IMR-90 (cell line): Measurements from ENCODE around the gene TRPM6. TPM values are rescaled to one million over a fixed set of nuclear protein-coding genes. Genes with fewer than 3 reads are reported as not detected.
"Not testable (repeated sequence)": the region's sequence is repeated elsewhere in the genome, so short reads cannot be mapped to it uniquely, and the experiment has no call there.

Experiments
- ATAC-seq: fragments of 200-7000 bp; cut with Tn5 transposase; 2 replicates; pipeline ENCODE4 v1.9.1; 2020; ENCODE audit warnings: low read depth, mild to moderate bottlenecking, moderate library complexity
- BruUV-seq: library from RNA; stranded (reverse); fragments of 400-500 nt; replicated peaks from 2 replicates; lab custom pipeline; 2021; lab: Mats Ljungman, UMichigan
- CTCF ChIA-PET: fragments of 300-600 bp; formaldehyde crosslinking; extraction: SDS; loops from one replicate; lab custom pipeline; 2021; ENCODE audit warnings: antibody characterized with exemption; lab: Yijun Ruan, JAX
- POLR2A ChIA-PET: fragments of 300-600 bp; sonication (Branson Sonifier 250); formaldehyde crosslinking; loops from one replicate; lab custom pipeline; 2022; ENCODE audit warnings: antibody characterized with exemption; ENCODE audit not compliant: unreplicated experiment; lab: Charles Lee
- DNase-seq: peaks from one replicate; pipeline ENCODE4 v3.0.0; 2013
- H2AFZ ChIP-seq: replicated peaks from 2 replicates; pipeline ENCODE3; 2013; ENCODE audit warnings: low read length, mild to moderate bottlenecking; ENCODE audit not compliant: poor library complexity
- H2AK5ac ChIP-seq: 2 replicates; pipeline ENCODE4 v1.6.1; 2013; ENCODE audit warnings: low read depth, low read length, inconsistent platforms
- H2AK9ac ChIP-seq: replicated peaks from 2 replicates; pipeline ENCODE3; 2013; ENCODE audit warnings: mild to moderate bottlenecking, low read depth, low read length, moderate library complexity; ENCODE audit not compliant: poor library complexity
- H2BK120ac ChIP-seq: 2 replicates; pipeline ENCODE4 v1.6.1; 2013; ENCODE audit warnings: low read depth, low read length, inconsistent platforms
- H2BK15ac ChIP-seq: 3 replicates; pipeline ENCODE4 v1.6.1; 2013; ENCODE audit warnings: low read depth, low read length, inconsistent platforms
- H2BK20ac ChIP-seq: 2 replicates; pipeline ENCODE4 v1.6.1; 2013; ENCODE audit warnings: low read depth, mild to moderate bottlenecking, inconsistent platforms, low read length, moderate library complexity
- H2BK5ac ChIP-seq: 2 replicates; pipeline ENCODE4 v1.6.1; 2013; ENCODE audit warnings: mild to moderate bottlenecking, low read depth, low read length, inconsistent platforms; ENCODE audit not compliant: poor library complexity, severe bottlenecking
- H3K14ac ChIP-seq: replicated peaks from 2 replicates; pipeline ENCODE4 v1.6.1; 2013; ENCODE audit warnings: low read depth, low read length, inconsistent platforms
- H3K18ac ChIP-seq: 2 replicates; pipeline ENCODE4 v1.6.1; 2013; ENCODE audit warnings: low read depth, low read length, control low read depth
- H3K23ac ChIP-seq: 2 replicates; pipeline ENCODE4 v1.6.1; 2013; ENCODE audit warnings: low read depth, low read length, inconsistent platforms
- H3K27ac ChIP-seq: 2 replicates; pipeline ENCODE4 v1.5.1; 2013; ENCODE audit warnings: mild to moderate bottlenecking, control low read depth, low read length; ENCODE audit not compliant: insufficient read depth
- H3K27me3 ChIP-seq: 2 replicates; pipeline ENCODE4 v1.6.1; 2013; ENCODE audit warnings: low read length; ENCODE audit not compliant: control insufficient read depth, insufficient read depth
- H3K36me3 ChIP-seq: 2 replicates; pipeline ENCODE4 v1.6.1; 2013; ENCODE audit warnings: low read length, mixed read lengths; ENCODE audit not compliant: control insufficient read depth, insufficient read depth
- H3K4ac ChIP-seq: 2 replicates; pipeline ENCODE4 v1.6.1; 2013; ENCODE audit warnings: low read depth, low read length, inconsistent platforms
- H3K4me1 ChIP-seq: 2 replicates; pipeline ENCODE4 v1.6.1; 2013; ENCODE audit warnings: low read length, mixed read lengths; ENCODE audit not compliant: control insufficient read depth, insufficient read depth
- H3K4me2 ChIP-seq: 2 replicates; pipeline ENCODE4 v1.6.1; 2013; ENCODE audit warnings: low read depth, mild to moderate bottlenecking, control low read depth, low read length, moderate library complexity
- H3K4me3 ChIP-seq: 2 replicates; pipeline ENCODE4 v1.5.1; 2013; ENCODE audit warnings: low read depth, mild to moderate bottlenecking, control low read depth, low read length, moderate library complexity; ENCODE audit not compliant: insufficient read depth
- H3K56ac ChIP-seq: 2 replicates; pipeline ENCODE4 v1.6.1; 2013; ENCODE audit warnings: low read length, inconsistent platforms; ENCODE audit not compliant: insufficient read depth; ENCODE audit errors: extremely low read depth
- H3K79me1 ChIP-seq, 2 experiments: 2 replicates each; pipeline ENCODE4 v1.6.1; 2013; ENCODE audit warnings: low read length in 2 of 2, inconsistent platforms in 1 of 2, low read depth in 1 of 2
- H3K9ac ChIP-seq: 2 replicates; pipeline ENCODE4 v1.6.1; 2013; ENCODE audit warnings: low read depth, low read length, control low read depth
- H3K9me1 ChIP-seq: 2 replicates; pipeline ENCODE4 v1.6.1; 2013; ENCODE audit warnings: low read length, inconsistent platforms; ENCODE audit not compliant: insufficient read depth
- H3K9me3 ChIP-seq: 2 replicates; pipeline ENCODE4 v1.6.1; 2013; ENCODE audit warnings: low read length; ENCODE audit not compliant: control insufficient read depth, insufficient read depth
- H4K20me1 ChIP-seq: 2 replicates; pipeline ENCODE4 v1.6.1; 2013; ENCODE audit warnings: low read length, inconsistent platforms; ENCODE audit not compliant: insufficient read depth
- H4K5ac ChIP-seq: 2 replicates; pipeline ENCODE4 v1.6.1; 2013; ENCODE audit warnings: mild to moderate bottlenecking, low read depth, low read length, control low read depth
- H4K8ac ChIP-seq, 2 experiments: 2 replicates each; pipeline ENCODE4 v1.6.1; 2013; ENCODE audit warnings: low read depth in 2 of 2, low read length in 2 of 2, control low read depth in 1 of 2, inconsistent platforms in 1 of 2
- H4K91ac ChIP-seq: 2 replicates; pipeline ENCODE4 v1.6.1; 2013; ENCODE audit warnings: low read depth, low read length, inconsistent platforms; ENCODE audit not compliant: insufficient read depth
- WGBS, 2 experiments: methylation state at CpG; one replicate each; pipeline versions ENCODE4 v1.1.5 to v1.1.7; 2013; ENCODE audit warnings: missing lambda C conversion rate in 2 of 2; ENCODE audit not compliant: insufficient read length in 1 of 2; ENCODE audit errors: extremely low coverage in 2 of 2; 5-methylcytosine and 5-hydroxymethylcytosine counted together
- dilution Hi-C: fragments of 300-500 bp; cut with HindIII; formaldehyde crosslinking; loops from one replicate; pipeline ENCODE4 v1.14.3; 2018; ENCODE audit warnings: low sequenced_read_pairs; ENCODE audit not compliant: unreplicated experiment
- in situ Hi-C: fragments of 300-500 bp; cut with MboI; formaldehyde crosslinking; loops from 3 replicates; pipeline ENCODE4 v1.14.3; 2019; ENCODE audit warnings: low sequenced_read_pairs, inconsistent platforms, mixed read lengths
- intact Hi-C: fragments of 100-400 bp; cut with micrococcal nuclease; formaldehyde crosslinking; loops from 2 replicates; pipeline ENCODE4 v1.10.0; 2022
- polyA plus RNA-seq, 3 experiments: library from polyadenylated mRNA; depleted of rRNA; stranded (reverse); fragments of >200 nt; gene quantifications; 2 replicates each; pipeline ENCODE4 v1.2.3, GENCODE V29; 2012; ENCODE audit warnings: low replicate concordance in 1 of 3
- total RNA-seq: library from RNA; depleted of rRNA; stranded (reverse); fragments of >200 nt; gene quantifications from 2 replicates; pipeline ENCODE4 v1.2.3, GENCODE V29; 2012

Gene TRPM6
- total and polyA plus RNA-seq, 2 of the 4 experiments (the other 2 are of a cell fraction), result under 0.01 to 0.02 TPM

GRCh38 chr9:74888449-74888848 is 728 bp upstream of the TRPM6 start:
- H3K56ac ChIP-seq, H2BK120ac ChIP-seq, H3K4ac ChIP-seq, H2BK15ac ChIP-seq, H4K20me1 ChIP-seq, H3K4me3 ChIP-seq, DNase-seq, H2AK5ac ChIP-seq, H2AFZ ChIP-seq, H3K18ac ChIP-seq, in situ Hi-C loops, H4K5ac ChIP-seq, H3K4me1 ChIP-seq, H3K4me2 ChIP-seq, ATAC-seq, H3K9me1 ChIP-seq, BruUV-seq, H3K23ac ChIP-seq, H3K27ac ChIP-seq, POLR2A ChIA-PET, CTCF ChIA-PET, H3K9me3 ChIP-seq, H2BK20ac ChIP-seq, H2BK5ac ChIP-seq, H3K36me3 ChIP-seq, dilution Hi-C loops, H3K79me1 ChIP-seq, H4K8ac ChIP-seq, H3K9ac ChIP-seq, H4K91ac ChIP-seq, H2AK9ac ChIP-seq, H3K14ac ChIP-seq, H3K27me3 ChIP-seq: not testable (repeated sequence)
- WGBS, 2 experiments, result no CpG with 5 or more reads among the region's 3 CpGs
- intact Hi-C loops, result loop anchor here (10.0 kb wide), 1 partner anchor 186 kb away; no protein-coding TSS in a partner anchor
